Hepatocyte (in vitro differentiated cells): ENCODE results near the gene JADE1.

Source experiments
- CTCF ChIP-seq: fragments of 200-600 bp; sonication (generic); IDR thresholded peaks from 2 replicates; pipeline ENCODE4 v1.5.1; 2016; ENCODE audit warnings: antibody characterized with exemption, mild to moderate bottlenecking; ENCODE audit not compliant: poor library complexity
- EZH2 ChIP-seq: fragments of 200-600 bp; sonication (generic); IDR thresholded peaks from 2 replicates; pipeline ENCODE4 v1.6.1; 2016; ENCODE audit warnings: antibody characterized with exemption, mild to moderate bottlenecking, borderline replicate concordance

GRCh38 chr4:128908735-128909134 lies 99.2 kb downstream of the JADE1 start:
- TF ChIP-seq CTCF (no peak), EZH2 (no peak)
